ENCODE measurements around the gene PGLYRP1.
A peak's percentile ranks its signal among the peaks of the same experiment; 100 is the strongest.

PGLYRP1 gene

DNA sequence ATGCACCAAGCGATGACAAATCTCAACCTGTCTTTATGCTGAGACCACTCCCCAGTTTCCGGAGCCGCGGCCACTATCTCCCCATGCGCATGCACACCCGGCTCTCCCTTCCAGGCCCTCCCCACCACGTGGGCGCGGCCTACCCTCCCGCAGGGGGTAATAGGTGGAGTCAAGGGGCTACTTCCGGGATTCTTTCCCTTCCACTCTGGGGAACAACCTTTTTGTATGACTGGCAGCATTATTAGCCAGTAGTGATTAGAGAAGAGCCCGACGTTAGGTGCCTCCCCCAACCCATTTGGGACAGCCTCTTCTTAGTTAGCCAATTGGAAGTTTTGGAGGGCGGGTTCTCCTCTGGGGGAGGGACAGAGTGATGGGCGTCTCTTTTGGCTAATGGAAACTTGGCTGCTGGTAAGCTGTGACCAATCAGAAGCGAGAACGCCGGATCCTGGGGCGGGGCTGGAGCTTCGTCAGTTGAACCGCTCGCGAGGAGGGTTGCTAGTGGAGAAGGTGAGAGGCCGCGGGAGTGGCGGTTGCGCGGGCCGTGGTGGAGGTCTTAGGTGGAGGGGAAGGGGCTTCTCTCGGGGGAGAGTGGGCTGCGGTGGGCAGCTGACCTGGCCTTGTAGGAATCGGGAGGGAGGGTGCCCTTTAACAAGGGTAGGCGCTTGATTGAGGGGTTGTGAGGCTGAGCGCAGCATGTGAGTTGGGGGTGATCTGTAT is 27.7 kb downstream of the PGLYRP1 start, which contains the start of gene CCDC61:
CCDC61 (plus strand) TSS at position 470 of the 717 bp plus-strand sequence. CDS start 7,552 bp downstream, outside the sequence.
- ATAC-seq: peak; percentile 97
- TF ChIP-seq, protein P1, sequence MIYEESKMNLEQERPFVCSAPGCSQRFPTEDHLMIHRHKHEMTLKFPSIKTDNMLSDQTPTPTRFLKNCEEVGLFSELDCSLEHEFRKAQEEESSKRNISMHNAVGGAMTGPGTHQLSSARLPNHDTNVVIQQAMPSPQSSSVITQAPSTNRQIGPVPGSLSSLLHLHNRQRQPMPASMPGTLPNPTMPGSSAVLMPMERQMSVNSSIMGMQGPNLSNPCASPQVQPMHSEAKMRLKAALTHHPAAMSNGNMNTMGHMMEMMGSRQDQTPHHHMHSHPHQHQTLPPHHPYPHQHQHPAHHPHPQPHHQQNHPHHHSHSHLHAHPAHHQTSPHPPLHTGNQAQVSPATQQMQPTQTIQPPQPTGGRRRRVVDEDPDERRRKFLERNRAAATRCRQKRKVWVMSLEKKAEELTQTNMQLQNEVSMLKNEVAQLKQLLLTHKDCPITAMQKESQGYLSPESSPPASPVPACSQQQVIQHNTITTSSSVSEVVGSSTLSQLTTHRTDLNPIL (CRISPR knock-in tag; IDR thresholded peaks at IDR 0.05; ENCODE audit: low read depth): no peak
- TF ChIP-seq, protein P2, sequence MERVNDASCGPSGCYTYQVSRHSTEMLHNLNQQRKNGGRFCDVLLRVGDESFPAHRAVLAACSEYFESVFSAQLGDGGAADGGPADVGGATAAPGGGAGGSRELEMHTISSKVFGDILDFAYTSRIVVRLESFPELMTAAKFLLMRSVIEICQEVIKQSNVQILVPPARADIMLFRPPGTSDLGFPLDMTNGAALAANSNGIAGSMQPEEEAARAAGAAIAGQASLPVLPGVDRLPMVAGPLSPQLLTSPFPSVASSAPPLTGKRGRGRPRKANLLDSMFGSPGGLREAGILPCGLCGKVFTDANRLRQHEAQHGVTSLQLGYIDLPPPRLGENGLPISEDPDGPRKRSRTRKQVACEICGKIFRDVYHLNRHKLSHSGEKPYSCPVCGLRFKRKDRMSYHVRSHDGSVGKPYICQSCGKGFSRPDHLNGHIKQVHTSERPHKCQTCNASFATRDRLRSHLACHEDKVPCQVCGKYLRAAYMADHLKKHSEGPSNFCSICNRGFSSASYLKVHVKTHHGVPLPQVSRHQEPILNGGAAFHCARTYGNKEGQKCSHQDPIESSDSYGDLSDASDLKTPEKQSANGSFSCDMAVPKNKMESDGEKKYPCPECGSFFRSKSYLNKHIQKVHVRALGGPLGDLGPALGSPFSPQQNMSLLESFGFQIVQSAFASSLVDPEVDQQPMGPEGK (CRISPR knock-in tag; IDR thresholded peaks at IDR 0.05; ENCODE audit: borderline replicate concordance): no peak
- TF ChIP-seq ZNF70 (CRISPR knock-in tag; IDR thresholded peaks at IDR 0.05): no peak
- TF ChIP-seq RARB (CRISPR knock-in tag; IDR thresholded peaks at IDR 0.05): no peak
- TF ChIP-seq, protein P3, sequence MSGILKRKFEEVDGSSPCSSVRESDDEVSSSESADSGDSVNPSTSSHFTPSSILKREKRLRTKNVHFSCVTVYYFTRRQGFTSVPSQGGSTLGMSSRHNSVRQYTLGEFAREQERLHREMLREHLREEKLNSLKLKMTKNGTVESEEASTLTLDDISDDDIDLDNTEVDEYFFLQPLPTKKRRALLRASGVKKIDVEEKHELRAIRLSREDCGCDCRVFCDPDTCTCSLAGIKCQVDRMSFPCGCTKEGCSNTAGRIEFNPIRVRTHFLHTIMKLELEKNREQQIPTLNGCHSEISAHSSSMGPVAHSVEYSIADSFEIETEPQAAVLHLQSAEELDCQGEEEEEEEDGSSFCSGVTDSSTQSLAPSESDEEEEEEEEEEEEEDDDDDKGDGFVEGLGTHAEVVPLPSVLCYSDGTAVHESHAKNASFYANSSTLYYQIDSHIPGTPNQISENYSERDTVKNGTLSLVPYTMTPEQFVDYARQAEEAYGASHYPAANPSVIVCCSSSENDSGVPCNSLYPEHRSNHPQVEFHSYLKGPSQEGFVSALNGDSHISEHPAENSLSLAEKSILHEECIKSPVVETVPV (CRISPR knock-in tag; IDR thresholded peaks at IDR 0.05): no peak
- no peak for TF ChIP-seq TOX (CRISPR knock-in tag; IDR thresholded peaks at IDR 0.05; ENCODE audit: borderline replicate concordance)
- TF ChIP-seq SNAI2 (CRISPR knock-in tag; IDR thresholded peaks at IDR 0.05): no peak
- TF ChIP-seq ZNF565 (CRISPR knock-in tag; conservative IDR thresholded peaks at IDR 0.05; ENCODE audit: low read depth): no peak

DNA sequence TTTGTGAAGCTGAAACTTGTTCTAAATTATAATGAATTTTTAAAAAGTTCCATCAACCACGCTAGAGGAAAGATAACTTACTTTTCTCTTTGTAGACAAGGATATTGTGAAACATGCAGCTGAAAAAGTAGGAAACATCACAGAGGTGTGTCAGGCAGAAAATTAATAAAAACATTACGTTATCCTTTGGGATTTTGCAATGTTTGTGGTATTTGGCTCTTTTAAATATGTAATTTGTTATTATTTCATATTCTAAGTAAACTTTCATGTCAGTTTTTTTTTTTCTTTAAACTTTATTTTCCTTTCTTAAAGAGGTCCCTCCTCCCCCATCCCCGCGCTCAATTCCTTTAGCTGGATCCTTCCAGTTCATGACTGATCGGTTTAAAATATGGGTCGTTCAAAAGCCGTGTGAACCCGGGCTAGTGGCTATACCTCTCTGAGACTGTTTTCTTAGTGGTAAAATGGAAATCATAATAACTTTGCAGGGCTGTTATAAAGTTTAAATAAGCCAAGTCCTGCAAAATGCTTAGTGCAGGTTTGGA is 28.3 kb downstream of the PGLYRP1 start:
- TF ChIP-seq, protein P4, sequence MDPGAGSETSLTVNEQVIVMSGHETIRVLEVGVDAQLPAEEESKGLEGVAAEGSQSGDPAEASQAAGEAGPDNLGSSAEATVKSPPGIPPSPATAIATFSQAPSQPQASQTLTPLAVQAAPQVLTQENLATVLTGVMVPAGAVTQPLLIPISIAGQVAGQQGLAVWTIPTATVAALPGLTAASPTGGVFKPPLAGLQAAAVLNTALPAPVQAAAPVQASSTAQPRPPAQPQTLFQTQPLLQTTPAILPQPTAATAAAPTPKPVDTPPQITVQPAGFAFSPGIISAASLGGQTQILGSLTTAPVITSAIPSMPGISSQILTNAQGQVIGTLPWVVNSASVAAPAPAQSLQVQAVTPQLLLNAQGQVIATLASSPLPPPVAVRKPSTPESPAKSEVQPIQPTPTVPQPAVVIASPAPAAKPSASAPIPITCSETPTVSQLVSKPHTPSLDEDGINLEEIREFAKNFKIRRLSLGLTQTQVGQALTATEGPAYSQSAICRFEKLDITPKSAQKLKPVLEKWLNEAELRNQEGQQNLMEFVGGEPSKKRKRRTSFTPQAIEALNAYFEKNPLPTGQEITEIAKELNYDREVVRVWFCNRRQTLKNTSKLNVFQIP (CRISPR knock-in tag; IDR thresholded peaks at IDR 0.05; ENCODE audit: borderline replicate concordance, low read depth): no peak
- TF ChIP-seq, protein P1 (CRISPR knock-in tag; IDR thresholded peaks at IDR 0.05; ENCODE audit: low read depth): no peak
- TF ChIP-seq BACH2 (CRISPR knock-in tag; IDR thresholded peaks at IDR 0.05; ENCODE audit: borderline replicate concordance) (no peak), ZFP30 (CRISPR knock-in tag; IDR thresholded peaks at IDR 0.05) (no peak), TCF4 (CRISPR knock-in tag; IDR thresholded peaks at IDR 0.05; ENCODE audit: borderline replicate concordance) (no peak), SNAI2 (CRISPR knock-in tag; IDR thresholded peaks at IDR 0.05) (no peak), ZNF70 (CRISPR knock-in tag; IDR thresholded peaks at IDR 0.05) (no peak)
- TF ChIP-seq, protein P2 (CRISPR knock-in tag; IDR thresholded peaks at IDR 0.05; ENCODE audit: borderline replicate concordance): no peak
- ATAC-seq: peak; percentile 26

DNA sequence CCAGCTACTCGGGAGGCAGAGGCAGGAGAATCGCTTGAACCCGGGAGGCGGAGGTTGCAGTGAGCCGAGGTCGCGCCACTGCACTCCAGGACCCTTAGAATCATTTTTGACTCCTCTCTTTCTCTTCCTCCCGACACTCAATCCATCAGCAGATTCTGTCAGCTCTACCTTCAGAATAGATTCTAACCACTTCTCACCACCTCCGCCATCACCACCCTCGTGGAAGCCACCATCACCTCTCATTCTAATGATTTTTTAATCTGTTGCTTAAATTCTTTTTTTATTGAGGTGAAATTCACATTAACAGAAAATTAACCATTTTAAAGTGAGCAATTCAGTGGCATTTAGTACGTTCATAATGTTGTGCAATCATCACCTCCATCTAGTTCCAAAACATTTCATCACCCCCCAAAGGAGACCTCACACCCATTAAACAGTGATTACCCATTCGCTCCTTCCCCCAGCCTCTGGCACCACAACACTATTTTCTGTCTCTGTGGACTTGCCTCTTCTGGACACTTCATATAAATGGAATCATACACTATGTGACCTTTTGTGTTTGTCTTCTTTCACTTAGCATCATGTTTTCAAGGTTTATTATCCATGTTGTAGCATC is 32.6 kb downstream of the PGLYRP1 start:
- no peak for ATAC-seq
- TF ChIP-seq, protein P4 (CRISPR knock-in tag; IDR thresholded peaks at IDR 0.05; ENCODE audit: borderline replicate concordance, low read depth): no peak
- TF ChIP-seq ZNF70 (CRISPR knock-in tag; IDR thresholded peaks at IDR 0.05) (no peak), ZFP30 (CRISPR knock-in tag; IDR thresholded peaks at IDR 0.05) (no peak), TCF4 (CRISPR knock-in tag; IDR thresholded peaks at IDR 0.05; ENCODE audit: borderline replicate concordance) (no peak), ZNF565 (CRISPR knock-in tag; conservative IDR thresholded peaks at IDR 0.05; ENCODE audit: low read depth) (no peak), BACH2 (CRISPR knock-in tag; IDR thresholded peaks at IDR 0.05; ENCODE audit: borderline replicate concordance) (no peak), CSDC2 (CRISPR knock-in tag; IDR thresholded peaks at IDR 0.05) (no peak), ESRRG (CRISPR knock-in tag; IDR thresholded peaks at IDR 0.05) (no peak), ZFP3 (CRISPR knock-in tag; IDR thresholded peaks at IDR 0.05) (no peak), PPARA (CRISPR knock-in tag; IDR thresholded peaks at IDR 0.05; ENCODE audit: borderline replicate concordance) (no peak), ZNF8 (CRISPR knock-in tag; IDR thresholded peaks at IDR 0.05) (no peak)
- TF ChIP-seq, protein P5, sequence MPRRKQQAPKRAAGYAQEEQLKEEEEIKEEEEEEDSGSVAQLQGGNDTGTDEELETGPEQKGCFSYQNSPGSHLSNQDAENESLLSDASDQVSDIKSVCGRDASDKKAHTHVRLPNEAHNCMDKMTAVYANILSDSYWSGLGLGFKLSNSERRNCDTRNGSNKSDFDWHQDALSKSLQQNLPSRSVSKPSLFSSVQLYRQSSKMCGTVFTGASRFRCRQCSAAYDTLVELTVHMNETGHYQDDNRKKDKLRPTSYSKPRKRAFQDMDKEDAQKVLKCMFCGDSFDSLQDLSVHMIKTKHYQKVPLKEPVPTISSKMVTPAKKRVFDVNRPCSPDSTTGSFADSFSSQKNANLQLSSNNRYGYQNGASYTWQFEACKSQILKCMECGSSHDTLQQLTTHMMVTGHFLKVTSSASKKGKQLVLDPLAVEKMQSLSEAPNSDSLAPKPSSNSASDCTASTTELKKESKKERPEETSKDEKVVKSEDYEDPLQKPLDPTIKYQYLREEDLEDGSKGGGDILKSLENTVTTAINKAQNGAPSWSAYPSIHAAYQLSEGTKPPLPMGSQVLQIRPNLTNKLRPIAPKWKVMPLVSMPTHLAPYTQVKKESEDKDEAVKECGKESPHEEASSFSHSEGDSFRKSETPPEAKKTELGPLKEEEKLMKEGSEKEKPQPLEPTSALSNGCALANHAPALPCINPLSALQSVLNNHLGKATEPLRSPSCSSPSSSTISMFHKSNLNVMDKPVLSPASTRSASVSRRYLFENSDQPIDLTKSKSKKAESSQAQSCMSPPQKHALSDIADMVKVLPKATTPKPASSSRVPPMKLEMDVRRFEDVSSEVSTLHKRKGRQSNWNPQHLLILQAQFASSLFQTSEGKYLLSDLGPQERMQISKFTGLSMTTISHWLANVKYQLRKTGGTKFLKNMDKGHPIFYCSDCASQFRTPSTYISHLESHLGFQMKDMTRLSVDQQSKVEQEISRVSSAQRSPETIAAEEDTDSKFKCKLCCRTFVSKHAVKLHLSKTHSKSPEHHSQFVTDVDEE (CRISPR knock-in tag; IDR thresholded peaks at IDR 0.05): no peak
